Vagina (tissue), 2 donors: ENCODE results near the gene RFPL2.

Experiments
- POLR2A ChIP-seq, 2 donors: fragments of 450-650 bp; IDR thresholded peaks; one replicate each; pipeline ENCODE4 v1.6.1; 2017; ENCODE audit warnings: antibody characterized with exemption in 2 of 2, mild to moderate bottlenecking in 2 of 2, moderate library complexity in 2 of 2
- POLR2AphosphoS5 ChIP-seq, 2 donors: sonication (generic); formaldehyde crosslinking; IDR thresholded peaks; one replicate each; pipeline ENCODE4 v1.9.0; 2017; ENCODE audit warnings: antibody characterized with exemption in 2 of 2, mild to moderate bottlenecking in 2 of 2, low read depth in 1 of 2; ENCODE audit not compliant: insufficient read depth in 1 of 2
- TF ChIP-seq, protein P1 (sequence below), 3 experiments: fragments of 450-650 bp in 2 of 3; fragments of 200-600 bp in 1 of 3; sonication (generic) in 1 of 3; IDR thresholded peaks; one replicate each; pipeline ENCODE4 v1.5.1; 2017 to 2019; ENCODE audit warnings: antibody characterized with exemption in 3 of 3, mild to moderate bottlenecking in 2 of 3, moderate library complexity in 2 of 3

DNA sequence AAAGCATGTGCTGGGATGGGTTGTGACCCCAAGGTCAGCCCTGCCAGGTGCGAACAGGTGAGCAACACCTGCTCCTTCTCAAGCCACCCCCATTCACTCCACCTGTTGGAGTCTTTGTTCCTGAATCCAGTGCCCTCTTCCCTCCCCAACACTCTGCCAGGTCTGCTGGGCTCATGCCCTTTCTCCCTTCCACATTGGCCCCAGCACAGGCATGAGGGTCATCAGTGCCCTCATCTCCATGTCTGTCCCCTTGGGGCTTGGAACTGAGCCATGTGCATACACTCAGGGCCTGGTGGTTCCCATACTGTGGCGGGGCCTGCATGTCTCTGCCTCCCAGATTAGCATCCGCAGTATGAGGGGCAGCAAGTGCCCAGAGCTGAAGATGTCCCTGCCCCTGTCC lies 19.1 kb downstream of the RFPL2 start:
- TF ChIP-seq, protein P1, sequence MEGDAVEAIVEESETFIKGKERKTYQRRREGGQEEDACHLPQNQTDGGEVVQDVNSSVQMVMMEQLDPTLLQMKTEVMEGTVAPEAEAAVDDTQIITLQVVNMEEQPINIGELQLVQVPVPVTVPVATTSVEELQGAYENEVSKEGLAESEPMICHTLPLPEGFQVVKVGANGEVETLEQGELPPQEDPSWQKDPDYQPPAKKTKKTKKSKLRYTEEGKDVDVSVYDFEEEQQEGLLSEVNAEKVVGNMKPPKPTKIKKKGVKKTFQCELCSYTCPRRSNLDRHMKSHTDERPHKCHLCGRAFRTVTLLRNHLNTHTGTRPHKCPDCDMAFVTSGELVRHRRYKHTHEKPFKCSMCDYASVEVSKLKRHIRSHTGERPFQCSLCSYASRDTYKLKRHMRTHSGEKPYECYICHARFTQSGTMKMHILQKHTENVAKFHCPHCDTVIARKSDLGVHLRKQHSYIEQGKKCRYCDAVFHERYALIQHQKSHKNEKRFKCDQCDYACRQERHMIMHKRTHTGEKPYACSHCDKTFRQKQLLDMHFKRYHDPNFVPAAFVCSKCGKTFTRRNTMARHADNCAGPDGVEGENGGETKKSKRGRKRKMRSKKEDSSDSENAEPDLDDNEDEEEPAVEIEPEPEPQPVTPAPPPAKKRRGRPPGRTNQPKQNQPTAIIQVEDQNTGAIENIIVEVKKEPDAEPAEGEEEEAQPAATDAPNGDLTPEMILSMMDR (IDR thresholded peaks at IDR 0.05), result no peak
- TF ChIP-seq POLR2A (IDR thresholded peaks at IDR 0.05) (no peak), POLR2AphosphoS5 (IDR thresholded peaks at IDR 0.05; ENCODE audit: insufficient read depth in 1 of 2, low read depth in 1 of 2) (no peak)
